A549 (cell line): ENCODE data around the gene RAB20. TPM values are rescaled to one million over a fixed set of nuclear protein-coding genes. Genes with fewer than 3 reads are reported as not detected.

Experiments
- ATAC-seq, 2 experiments: fragments of 200-7000 bp in 1 of 2; fragments of >200 bp in 1 of 2; cut with Nextera tagmentation in 1 of 2; cut with Tn5 transposase in 1 of 2; 3 replicates each; pipeline versions ENCODE4 v1.8.0 to v1.9.1; 2018 to 2020; ENCODE audit warnings: mild to moderate bottlenecking in 1 of 2, moderate library complexity in 1 of 2
- CTCF ChIA-PET: fragments of 300-600 bp; sonication (Branson Sonifier 250); formaldehyde crosslinking; extraction: SDS; loops from one replicate; lab custom pipeline; 2021; ENCODE audit warnings: antibody characterized with exemption, inconsistent platforms; lab: Yijun Ruan, JAX
- POLR2A ChIA-PET: fragments of 350-600 bp; formaldehyde crosslinking; extraction: SDS; loops from one replicate; lab custom pipeline; 2021; ENCODE audit warnings: antibody characterized with exemption, inconsistent platforms; lab: Yijun Ruan, JAX
- DNase-seq, 2 experiments: peaks; one replicate each; pipeline versions ENCODE4 v3.0.0 to v3.0.0-alpha.2; 2011 to 2016; ENCODE audit warnings: low read depth in 1 of 2, low spot score in 1 of 2
- FAIRE-seq: peaks from 2 replicates; lab custom pipeline; 2011; peaks lifted over from hg19 to GRCh38; lab: Jason Lieb, UNC
- H3K27ac ChIP-seq, 2 experiments: fragments of >200 bp; sonication (Bioruptor Twin); formaldehyde crosslinking; 3 replicates each; pipeline ENCODE4 v1.5.1; 2016 to 2017
- H3K4me1 ChIP-seq: fragments of >200 bp; sonication (Bioruptor Twin); formaldehyde crosslinking; 3 replicates; pipeline ENCODE4 v1.6.1; 2016
- H3K4me2 ChIP-seq: fragments of >200 bp; sonication (Bioruptor Twin); formaldehyde crosslinking; 3 replicates; pipeline ENCODE4 v1.6.1; 2016
- H3K4me3 ChIP-seq: fragments of >200 bp; sonication (Bioruptor Twin); formaldehyde crosslinking; 3 replicates; pipeline ENCODE4 v1.5.1; 2016
- H3K9me3 ChIP-seq: fragments of >200 bp; sonication (Bioruptor Twin); formaldehyde crosslinking; 3 replicates; pipeline ENCODE4 v1.6.1; 2016
- BHLHE40 ChIP-seq: IDR thresholded peaks from 2 replicates; pipeline ENCODE4 v1.6.1; 2012; ENCODE audit warnings: low read depth, low read length, inconsistent platforms
- CBX8 ChIP-seq: fragments of 200-600 bp; sonication (generic); IDR thresholded peaks from 2 replicates; pipeline ENCODE4 v1.6.1; 2016
- CEBPB ChIP-seq, 2 experiments: fragments of >200 bp in 1 of 2; sonication (Bioruptor Twin) in 1 of 2; formaldehyde crosslinking in 1 of 2; IDR thresholded peaks; 2 replicates each; pipeline ENCODE4 v1.6.1; 2012 to 2016
- CHD4 ChIP-seq: fragments of 200-600 bp; sonication (generic); IDR thresholded peaks from 2 replicates; pipeline ENCODE4 v1.6.1; 2016; ENCODE audit warnings: antibody characterized with exemption, mild to moderate bottlenecking, borderline replicate concordance
- FOSB ChIP-seq: fragments of 250-450 bp; sonication (Bioruptor Pico); IDR thresholded peaks from 2 replicates; pipeline ENCODE4 v1.5.0; 2020; ENCODE audit warnings: mild to moderate bottlenecking, moderate library complexity
- FOSL2 ChIP-seq, 2 experiments: fragments of 450-650 bp in 1 of 2; fragments of >200 bp in 1 of 2; sonication (Bioruptor Twin) in 1 of 2; formaldehyde crosslinking; IDR thresholded peaks; 2 replicates each; pipeline versions ENCODE4 v1.5.0 to v1.6.1; 2016 to 2020; ENCODE audit warnings: mild to moderate bottlenecking in 1 of 2, moderate library complexity in 1 of 2
- FOXS1 ChIP-seq: fragments of 250-450 bp; sonication (Bioruptor Pico); IDR thresholded peaks from 2 replicates; pipeline ENCODE4 v1.5.0; 2020; ENCODE audit warnings: mild to moderate bottlenecking, moderate library complexity
- GATA3 ChIP-seq: IDR thresholded peaks from 2 replicates; pipeline ENCODE4 v1.6.1; 2012; ENCODE audit warnings: borderline replicate concordance
- HDAC2 ChIP-seq: fragments of 200-600 bp; sonication (generic); IDR thresholded peaks from 2 replicates; pipeline ENCODE4 v1.6.1; 2016
- JUN ChIP-seq, 2 experiments: fragments of >200 bp; sonication (Bioruptor Twin); formaldehyde crosslinking; IDR thresholded peaks; 2 replicates in 1 of 2; 3 replicates in 1 of 2; pipeline ENCODE4 v1.6.1; 2016 to 2017
- JUNB ChIP-seq: fragments of >200 bp; sonication (Bioruptor Twin); formaldehyde crosslinking; IDR thresholded peaks from 2 replicates; pipeline ENCODE4 v1.6.1; 2016
- KDM5A ChIP-seq: fragments of 200-600 bp; sonication (generic); IDR thresholded peaks from 2 replicates; pipeline ENCODE4 v1.6.1; 2016; ENCODE audit warnings: antibody characterized with exemption, mild to moderate bottlenecking
- MAFK ChIP-seq: fragments of 450-650 bp; IDR thresholded peaks from 2 replicates; pipeline ENCODE4 v1.6.1; 2014; ENCODE audit not compliant: partially characterized antibody
- MYC ChIP-seq: IDR thresholded peaks from 2 replicates; pipeline ENCODE4 v1.6.1; 2012; ENCODE audit warnings: mild to moderate bottlenecking, inconsistent platforms, low read length, improper control_type of control experiment, borderline replicate concordance
- NFE2L2 ChIP-seq: fragments of 150-350 bp; conservative IDR thresholded peaks from 2 replicates; pipeline ENCODE4 v1.6.1; 2014; ENCODE audit warnings: low read length
- NPAS2 ChIP-seq: fragments of 250-450 bp; sonication (Bioruptor Pico); IDR thresholded peaks from 2 replicates; pipeline ENCODE4 v1.8.0; 2022; ENCODE audit warnings: mild to moderate bottlenecking, moderate library complexity, borderline replicate concordance
- NR3C1 ChIP-seq: fragments of >200 bp; sonication (Bioruptor Twin); formaldehyde crosslinking; IDR thresholded peaks from 3 replicates; pipeline ENCODE4 v1.6.1; 2017
- POLR2A ChIP-seq: IDR thresholded peaks from 2 replicates; pipeline ENCODE4 v1.6.1; 2012; ENCODE audit warnings: mild to moderate bottlenecking, low read length
- POLR2AphosphoS2 ChIP-seq: conservative IDR thresholded peaks from 2 replicates; pipeline ENCODE4 v1.6.1; 2012; ENCODE audit warnings: low read length, improper control_type of control experiment, inconsistent platforms
- RCOR1 ChIP-seq: fragments of 150-350 bp; IDR thresholded peaks from 2 replicates; pipeline ENCODE4 v1.6.1; 2014; ENCODE audit warnings: antibody characterized with exemption, low read length, low read depth
- RNF2 ChIP-seq: fragments of 200-600 bp; sonication (generic); IDR thresholded peaks from 2 replicates; pipeline ENCODE4 v1.6.1; 2016; ENCODE audit warnings: low read depth, mild to moderate bottlenecking, antibody characterized with exemption, moderate library complexity, borderline replicate concordance
- SMC3 ChIP-seq: fragments of >200 bp; sonication (Bioruptor Twin); formaldehyde crosslinking; IDR thresholded peaks from 3 replicates; pipeline ENCODE4 v1.6.1; 2018; ENCODE audit warnings: inconsistent platforms
- TFCP2L1 ChIP-seq: fragments of 250-450 bp; sonication (Bioruptor Pico); IDR thresholded peaks from 2 replicates; pipeline ENCODE4 v1.5.0; 2021; ENCODE audit warnings: mild to moderate bottlenecking
- WGBS: methylation state at CpG from one replicate; pipeline ENCODE4 v1.1.6; 2017; ENCODE audit errors: missing lambda C conversion rate; 5-methylcytosine and 5-hydroxymethylcytosine counted together
- polyA plus RNA-seq, 4 experiments: library from polyadenylated mRNA; depleted of rRNA in 3 of 4; stranded (reverse); fragments of >200 nt; fragmentation: RNase III in 1 of 4; extraction: RNeasy Plus Mini Kit Qiagen cat#74134 plus additional on column Dnase treatment in 1 of 4; gene quantifications; 2 replicates in 3 of 4; 3 replicates in 1 of 4; pipeline ENCODE4 v1.2.3, GENCODE V29; 2011 to 2017
- TF ChIP-seq, protein P1 (sequence below): fragments of 250-450 bp; sonication (Bioruptor Pico); IDR thresholded peaks from 2 replicates; pipeline ENCODE4 v1.5.0; 2021; ENCODE audit warnings: mild to moderate bottlenecking, moderate library complexity, borderline replicate concordance
- TF ChIP-seq, protein P2 (sequence below): IDR thresholded peaks from 2 replicates; pipeline ENCODE4 v1.6.1; 2012; ENCODE audit warnings: low read depth, borderline replicate concordance
- TF ChIP-seq, protein P3 (sequence below): fragments of >200 bp; sonication (Bioruptor Twin); formaldehyde crosslinking; IDR thresholded peaks from 3 replicates; pipeline ENCODE4 v1.5.1; 2016
- TF ChIP-seq, protein P4 (sequence below): fragments of >200 bp; sonication (Bioruptor Twin); formaldehyde crosslinking; IDR thresholded peaks from 3 replicates; pipeline ENCODE4 v1.6.1; 2016
- TF ChIP-seq, protein P5 (sequence below): fragments of 450-650 bp; IDR thresholded peaks from 2 replicates; pipeline ENCODE4 v1.6.1; 2014; ENCODE audit warnings: antibody characterized with exemption
- TF ChIP-seq, protein P6 (sequence below): fragments of 200-600 bp; sonication (generic); IDR thresholded peaks from 2 replicates; pipeline ENCODE4 v1.6.1; 2016; ENCODE audit warnings: antibody characterized with exemption, mild to moderate bottlenecking, moderate library complexity
- TF ChIP-seq, protein P7 (sequence below): fragments of >200 bp; sonication (Bioruptor Twin); formaldehyde crosslinking; IDR thresholded peaks from 2 replicates; pipeline ENCODE4 v1.6.1; 2016
- TF ChIP-seq, protein P8 (sequence below): IDR thresholded peaks from 2 replicates; pipeline ENCODE4 v1.6.1; 2012

Gene RAB20
- polyA plus RNA-seq, 2 of the 4 experiments (the other 2 are of a cell fraction): 1.0 to 1.5 TPM

DNA sequence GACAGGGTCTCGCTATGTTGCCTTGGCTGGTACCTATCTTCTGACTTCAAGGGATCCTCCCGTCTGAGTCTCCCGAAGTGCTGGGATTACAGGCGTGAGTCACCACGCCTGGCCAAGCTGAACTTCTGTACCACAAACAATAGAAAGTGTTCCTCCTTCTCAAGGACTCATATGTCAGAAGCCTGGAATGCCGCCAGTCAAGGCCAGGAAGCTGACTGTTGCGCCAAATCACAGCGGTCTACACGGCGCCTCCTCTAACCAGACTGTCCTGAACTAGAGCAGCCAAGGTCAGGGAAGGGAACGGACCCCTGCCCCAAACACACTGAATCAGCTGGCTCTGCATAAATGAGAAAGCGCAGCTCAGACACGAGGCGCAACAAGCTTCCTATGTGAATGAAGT is 14.6 kb downstream of the RAB20 start:
- DNase-seq (peak; percentile 75 to 81), FAIRE-seq (no peak), ATAC-seq (peak; percentile 95 to 97)
- WGBS: 27% methylated on average over 14 of the region's 14 CpGs
- Histone ChIP-seq H3K4me3 (no peak overlapping the region), H3K4me1 (peaks cover 12% of the 10 kb centered on the region), H3K4me2 (peak overlapping the region; percentile 64), H3K9me3 (peaks cover 8% of the 10 kb centered on the region; the same call in 2 of the 3 replicates), H3K27ac (peak overlapping the region; percentile 52 to 56; a peak in 4 of 6 replicates)
- ChIA-PET CTCF (interaction anchor here (1.9 kb wide), 1 partner anchor 325 kb away, joined by 4 read pairs; no protein-coding TSS in a partner anchor), POLR2A (interaction anchor here (0.6 to 1.1 kb wide), 2 partner anchors 19 to 68 kb away, joined by 3 read pairs; partner anchors contain the start of gene NAXD)
- TF ChIP-seq CBX8: no peak
- no peak for TF ChIP-seq KDM5A
- TF ChIP-seq JUNB: peak; percentile 33; the same call in 1 of the 2 replicates
- no peak for TF ChIP-seq FOSB
- no peak for TF ChIP-seq MYC
- no peak for TF ChIP-seq NPAS2 (CRISPR knock-in tag)
- TF ChIP-seq, protein P1, sequence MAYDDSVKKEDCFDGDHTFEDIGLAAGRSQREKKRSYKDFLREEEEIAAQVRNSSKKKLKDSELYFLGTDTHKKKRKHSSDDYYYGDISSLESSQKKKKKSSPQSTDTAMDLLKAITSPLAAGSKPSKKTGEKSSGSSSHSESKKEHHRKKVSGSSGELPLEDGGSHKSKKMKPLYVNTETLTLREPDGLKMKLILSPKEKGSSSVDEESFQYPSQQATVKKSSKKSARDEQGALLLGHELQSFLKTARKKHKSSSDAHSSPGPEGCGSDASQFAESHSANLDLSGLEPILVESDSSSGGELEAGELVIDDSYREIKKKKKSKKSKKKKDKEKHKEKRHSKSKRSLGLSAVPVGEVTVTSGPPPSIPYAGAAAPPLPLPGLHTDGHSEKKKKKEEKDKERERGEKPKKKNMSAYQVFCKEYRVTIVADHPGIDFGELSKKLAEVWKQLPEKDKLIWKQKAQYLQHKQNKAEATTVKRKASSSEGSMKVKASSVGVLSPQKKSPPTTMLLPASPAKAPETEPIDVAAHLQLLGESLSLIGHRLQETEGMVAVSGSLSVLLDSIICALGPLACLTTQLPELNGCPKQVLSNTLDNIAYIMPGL: no peak
- TF ChIP-seq, protein P2, sequence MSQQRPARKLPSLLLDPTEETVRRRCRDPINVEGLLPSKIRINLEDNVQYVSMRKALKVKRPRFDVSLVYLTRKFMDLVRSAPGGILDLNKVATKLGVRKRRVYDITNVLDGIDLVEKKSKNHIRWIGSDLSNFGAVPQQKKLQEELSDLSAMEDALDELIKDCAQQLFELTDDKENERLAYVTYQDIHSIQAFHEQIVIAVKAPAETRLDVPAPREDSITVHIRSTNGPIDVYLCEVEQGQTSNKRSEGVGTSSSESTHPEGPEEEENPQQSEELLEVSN: no peak
- TF ChIP-seq MAFK: peak; percentile 22
- TF ChIP-seq, protein P3, sequence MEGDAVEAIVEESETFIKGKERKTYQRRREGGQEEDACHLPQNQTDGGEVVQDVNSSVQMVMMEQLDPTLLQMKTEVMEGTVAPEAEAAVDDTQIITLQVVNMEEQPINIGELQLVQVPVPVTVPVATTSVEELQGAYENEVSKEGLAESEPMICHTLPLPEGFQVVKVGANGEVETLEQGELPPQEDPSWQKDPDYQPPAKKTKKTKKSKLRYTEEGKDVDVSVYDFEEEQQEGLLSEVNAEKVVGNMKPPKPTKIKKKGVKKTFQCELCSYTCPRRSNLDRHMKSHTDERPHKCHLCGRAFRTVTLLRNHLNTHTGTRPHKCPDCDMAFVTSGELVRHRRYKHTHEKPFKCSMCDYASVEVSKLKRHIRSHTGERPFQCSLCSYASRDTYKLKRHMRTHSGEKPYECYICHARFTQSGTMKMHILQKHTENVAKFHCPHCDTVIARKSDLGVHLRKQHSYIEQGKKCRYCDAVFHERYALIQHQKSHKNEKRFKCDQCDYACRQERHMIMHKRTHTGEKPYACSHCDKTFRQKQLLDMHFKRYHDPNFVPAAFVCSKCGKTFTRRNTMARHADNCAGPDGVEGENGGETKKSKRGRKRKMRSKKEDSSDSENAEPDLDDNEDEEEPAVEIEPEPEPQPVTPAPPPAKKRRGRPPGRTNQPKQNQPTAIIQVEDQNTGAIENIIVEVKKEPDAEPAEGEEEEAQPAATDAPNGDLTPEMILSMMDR: no peak
- TF ChIP-seq CHD4: no peak
- TF ChIP-seq, protein P4, sequence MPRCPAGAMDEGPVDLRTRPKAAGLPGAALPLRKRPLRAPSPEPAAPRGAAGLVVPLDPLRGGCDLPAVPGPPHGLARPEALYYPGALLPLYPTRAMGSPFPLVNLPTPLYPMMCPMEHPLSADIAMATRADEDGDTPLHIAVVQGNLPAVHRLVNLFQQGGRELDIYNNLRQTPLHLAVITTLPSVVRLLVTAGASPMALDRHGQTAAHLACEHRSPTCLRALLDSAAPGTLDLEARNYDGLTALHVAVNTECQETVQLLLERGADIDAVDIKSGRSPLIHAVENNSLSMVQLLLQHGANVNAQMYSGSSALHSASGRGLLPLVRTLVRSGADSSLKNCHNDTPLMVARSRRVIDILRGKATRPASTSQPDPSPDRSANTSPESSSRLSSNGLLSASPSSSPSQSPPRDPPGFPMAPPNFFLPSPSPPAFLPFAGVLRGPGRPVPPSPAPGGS: no peak
- no peak for TF ChIP-seq TFCP2L1 (CRISPR knock-in tag)
- no peak for TF ChIP-seq FOXS1 (CRISPR knock-in tag)
- TF ChIP-seq, protein P5, sequence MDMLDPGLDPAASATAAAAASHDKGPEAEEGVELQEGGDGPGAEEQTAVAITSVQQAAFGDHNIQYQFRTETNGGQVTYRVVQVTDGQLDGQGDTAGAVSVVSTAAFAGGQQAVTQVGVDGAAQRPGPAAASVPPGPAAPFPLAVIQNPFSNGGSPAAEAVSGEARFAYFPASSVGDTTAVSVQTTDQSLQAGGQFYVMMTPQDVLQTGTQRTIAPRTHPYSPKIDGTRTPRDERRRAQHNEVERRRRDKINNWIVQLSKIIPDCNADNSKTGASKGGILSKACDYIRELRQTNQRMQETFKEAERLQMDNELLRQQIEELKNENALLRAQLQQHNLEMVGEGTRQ: no peak
- TF ChIP-seq GATA3: peak; percentile 29; the same call in 1 of the 2 replicates
- TF ChIP-seq, protein P6, sequence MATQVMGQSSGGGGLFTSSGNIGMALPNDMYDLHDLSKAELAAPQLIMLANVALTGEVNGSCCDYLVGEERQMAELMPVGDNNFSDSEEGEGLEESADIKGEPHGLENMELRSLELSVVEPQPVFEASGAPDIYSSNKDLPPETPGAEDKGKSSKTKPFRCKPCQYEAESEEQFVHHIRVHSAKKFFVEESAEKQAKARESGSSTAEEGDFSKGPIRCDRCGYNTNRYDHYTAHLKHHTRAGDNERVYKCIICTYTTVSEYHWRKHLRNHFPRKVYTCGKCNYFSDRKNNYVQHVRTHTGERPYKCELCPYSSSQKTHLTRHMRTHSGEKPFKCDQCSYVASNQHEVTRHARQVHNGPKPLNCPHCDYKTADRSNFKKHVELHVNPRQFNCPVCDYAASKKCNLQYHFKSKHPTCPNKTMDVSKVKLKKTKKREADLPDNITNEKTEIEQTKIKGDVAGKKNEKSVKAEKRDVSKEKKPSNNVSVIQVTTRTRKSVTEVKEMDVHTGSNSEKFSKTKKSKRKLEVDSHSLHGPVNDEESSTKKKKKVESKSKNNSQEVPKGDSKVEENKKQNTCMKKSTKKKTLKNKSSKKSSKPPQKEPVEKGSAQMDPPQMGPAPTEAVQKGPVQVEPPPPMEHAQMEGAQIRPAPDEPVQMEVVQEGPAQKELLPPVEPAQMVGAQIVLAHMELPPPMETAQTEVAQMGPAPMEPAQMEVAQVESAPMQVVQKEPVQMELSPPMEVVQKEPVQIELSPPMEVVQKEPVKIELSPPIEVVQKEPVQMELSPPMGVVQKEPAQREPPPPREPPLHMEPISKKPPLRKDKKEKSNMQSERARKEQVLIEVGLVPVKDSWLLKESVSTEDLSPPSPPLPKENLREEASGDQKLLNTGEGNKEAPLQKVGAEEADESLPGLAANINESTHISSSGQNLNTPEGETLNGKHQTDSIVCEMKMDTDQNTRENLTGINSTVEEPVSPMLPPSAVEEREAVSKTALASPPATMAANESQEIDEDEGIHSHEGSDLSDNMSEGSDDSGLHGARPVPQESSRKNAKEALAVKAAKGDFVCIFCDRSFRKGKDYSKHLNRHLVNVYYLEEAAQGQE: no peak
- TF ChIP-seq, protein P7, sequence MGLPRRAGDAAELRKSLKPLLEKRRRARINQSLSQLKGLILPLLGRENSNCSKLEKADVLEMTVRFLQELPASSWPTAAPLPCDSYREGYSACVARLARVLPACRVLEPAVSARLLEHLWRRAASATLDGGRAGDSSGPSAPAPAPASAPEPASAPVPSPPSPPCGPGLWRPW: no peak
- TF ChIP-seq POLR2A: no peak
- TF ChIP-seq POLR2AphosphoS2: no peak
- TF ChIP-seq NFE2L2: no peak
- TF ChIP-seq HDAC2: no peak
- no peak for TF ChIP-seq SMC3
- no peak for TF ChIP-seq RCOR1
- TF ChIP-seq, protein P8, sequence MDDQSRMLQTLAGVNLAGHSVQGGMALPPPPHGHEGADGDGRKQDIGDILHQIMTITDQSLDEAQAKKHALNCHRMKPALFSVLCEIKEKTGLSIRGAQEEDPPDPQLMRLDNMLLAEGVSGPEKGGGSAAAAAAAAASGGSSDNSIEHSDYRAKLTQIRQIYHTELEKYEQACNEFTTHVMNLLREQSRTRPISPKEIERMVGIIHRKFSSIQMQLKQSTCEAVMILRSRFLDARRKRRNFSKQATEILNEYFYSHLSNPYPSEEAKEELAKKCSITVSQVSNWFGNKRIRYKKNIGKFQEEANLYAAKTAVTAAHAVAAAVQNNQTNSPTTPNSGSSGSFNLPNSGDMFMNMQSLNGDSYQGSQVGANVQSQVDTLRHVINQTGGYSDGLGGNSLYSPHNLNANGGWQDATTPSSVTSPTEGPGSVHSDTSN: no peak
- TF ChIP-seq RNF2: no peak
- TF ChIP-seq CEBPB (IDR thresholded peaks at IDR 0.05): no peak
- no peak for TF ChIP-seq BHLHE40
- 0 out of 2 replicates have a peak, but pooled peaks have one; percentile 10 for TF ChIP-seq FOSL2 (IDR thresholded peaks at IDR 0.05)
- peak; percentile 78 for TF ChIP-seq FOSL2 (CRISPR knock-in tag; IDR thresholded peaks at IDR 0.05)
- no peak for TF ChIP-seq NR3C1
- TF ChIP-seq JUN (IDR thresholded peaks at IDR 0.05): no peak
